HEK293 (cell line): ENCODE data around the gene KCTD2.

Experiments used
- BCL6B ChIP-seq: fragments of 450-650 bp; formaldehyde crosslinking; IDR thresholded peaks from 2 replicates; pipeline ENCODE4 v1.5.1; 2017; ENCODE audit warnings: missing biosample characterization, missing genetic modification characterization
- EGR2 ChIP-seq: fragments of 450-650 bp; formaldehyde crosslinking; IDR thresholded peaks from 2 replicates; pipeline ENCODE4 v1.5.1; 2016; ENCODE audit warnings: low read depth, missing biosample characterization, missing genetic modification characterization
- GLIS2 ChIP-seq: fragments of 450-650 bp; formaldehyde crosslinking; IDR thresholded peaks from 2 replicates; pipeline ENCODE4 v1.5.1; 2016; ENCODE audit warnings: missing biosample characterization, missing genetic modification characterization
- KLF8 ChIP-seq: fragments of 450-650 bp; formaldehyde crosslinking; IDR thresholded peaks from 2 replicates; pipeline ENCODE4 v1.5.1; 2016; ENCODE audit warnings: missing biosample characterization, missing genetic modification characterization
- KLF9 ChIP-seq: fragments of 450-650 bp; formaldehyde crosslinking; IDR thresholded peaks from 2 replicates; pipeline ENCODE4 v1.5.1; 2016; ENCODE audit warnings: missing biosample characterization, missing genetic modification characterization, low read depth
- MYNN ChIP-seq: fragments of 450-650 bp; formaldehyde crosslinking; IDR thresholded peaks from 2 replicates; pipeline ENCODE4 v1.5.1; 2016; ENCODE audit warnings: missing biosample characterization, missing genetic modification characterization, borderline replicate concordance
- SALL2 ChIP-seq: fragments of 450-650 bp; formaldehyde crosslinking; IDR thresholded peaks from 2 replicates; pipeline ENCODE4 v1.5.0; 2017; ENCODE audit warnings: missing biosample characterization, mild to moderate bottlenecking, missing genetic modification characterization, borderline replicate concordance
- SETDB1 ChIP-seq: IDR thresholded peaks from one replicate; pipeline ENCODE4 v1.6.1; 2017; ENCODE audit warnings: mild to moderate bottlenecking, low read length, moderate library complexity, mixed read lengths; ENCODE audit not compliant: insufficient read length
- SP2 ChIP-seq: fragments of 450-650 bp; formaldehyde crosslinking; IDR thresholded peaks from 2 replicates; pipeline ENCODE4 v1.5.1; 2016; ENCODE audit warnings: missing biosample characterization, missing genetic modification characterization
- TRIM28 ChIP-seq: IDR thresholded peaks from 2 replicates; pipeline ENCODE4 v1.6.1; 2011; ENCODE audit warnings: low read length, control low read depth, borderline replicate concordance
- ZBTB10 ChIP-seq: fragments of 450-650 bp; formaldehyde crosslinking; IDR thresholded peaks from 2 replicates; pipeline ENCODE4 v1.5.1; 2016; ENCODE audit warnings: missing biosample characterization, missing genetic modification characterization
- ZBTB49 ChIP-seq: fragments of 450-650 bp; formaldehyde crosslinking; IDR thresholded peaks from 2 replicates; pipeline ENCODE4 v1.5.1; 2016; ENCODE audit warnings: missing biosample characterization, missing genetic modification characterization, low read depth
- ZFHX2 ChIP-seq: fragments of 450-650 bp; formaldehyde crosslinking; conservative IDR thresholded peaks from 2 replicates; pipeline ENCODE4 v1.5.1; 2016; ENCODE audit warnings: missing biosample characterization, missing genetic modification characterization
- ZFP37 ChIP-seq: fragments of 450-650 bp; formaldehyde crosslinking; IDR thresholded peaks from 2 replicates; pipeline ENCODE4 v1.5.1; 2016; ENCODE audit warnings: missing biosample characterization, missing genetic modification characterization
- ZNF140 ChIP-seq: fragments of 450-650 bp; formaldehyde crosslinking; IDR thresholded peaks from 2 replicates; pipeline ENCODE4 v1.5.1; 2016; ENCODE audit warnings: missing biosample characterization, missing genetic modification characterization
- ZNF169 ChIP-seq: fragments of 450-650 bp; formaldehyde crosslinking; IDR thresholded peaks from 2 replicates; pipeline ENCODE4 v1.5.1; 2016; ENCODE audit warnings: missing biosample characterization, missing genetic modification characterization
- ZNF239 ChIP-seq: fragments of 450-650 bp; formaldehyde crosslinking; IDR thresholded peaks from 2 replicates; pipeline ENCODE4 v1.5.1; 2016; ENCODE audit warnings: missing biosample characterization, missing genetic modification characterization
- ZNF274 ChIP-seq, 2 experiments: fragments of 200-500 bp in 1 of 2; fragments of 450-650 bp in 1 of 2; sonication (Bioruptor generic) in 1 of 2; formaldehyde crosslinking in 1 of 2; IDR thresholded peaks; 2 replicates each; pipeline versions ENCODE4 v1.5.1 to v1.6.1; 2014 to 2016; ENCODE audit warnings: borderline replicate concordance in 1 of 2, inconsistent platforms in 1 of 2, low read length in 1 of 2, missing biosample characterization in 1 of 2, missing genetic modification characterization in 1 of 2
- ZNF280D ChIP-seq: fragments of 450-650 bp; formaldehyde crosslinking; IDR thresholded peaks from 2 replicates; pipeline ENCODE4 v1.5.1; 2016; ENCODE audit warnings: missing biosample characterization, missing genetic modification characterization
- ZNF558 ChIP-seq: fragments of 450-650 bp; formaldehyde crosslinking; IDR thresholded peaks from 2 replicates; pipeline ENCODE4 v1.5.1; 2016; ENCODE audit warnings: missing biosample characterization, missing genetic modification characterization
- ZNF580 ChIP-seq: fragments of 450-650 bp; formaldehyde crosslinking; IDR thresholded peaks from 2 replicates; pipeline ENCODE4 v1.5.1; 2016; ENCODE audit warnings: missing biosample characterization, missing genetic modification characterization
- ZNF639 ChIP-seq: fragments of 450-650 bp; formaldehyde crosslinking; IDR thresholded peaks from 2 replicates; pipeline ENCODE4 v1.5.1; 2016; ENCODE audit warnings: missing biosample characterization, missing genetic modification characterization
- ZNF660 ChIP-seq: fragments of 450-650 bp; IDR thresholded peaks from 2 replicates; pipeline ENCODE4 v1.5.1; 2018; ENCODE audit warnings: missing biosample characterization, mild to moderate bottlenecking, missing genetic modification characterization
- ZNF677 ChIP-seq: fragments of 450-650 bp; IDR thresholded peaks from 2 replicates; pipeline ENCODE4 v1.5.0; 2018; ENCODE audit warnings: missing biosample characterization, mild to moderate bottlenecking, missing genetic modification characterization, moderate library complexity
- ZNF692 ChIP-seq: fragments of 450-650 bp; formaldehyde crosslinking; IDR thresholded peaks from 2 replicates; pipeline ENCODE4 v1.5.1; 2016; ENCODE audit warnings: missing biosample characterization, missing genetic modification characterization
- ZNF776 ChIP-seq: fragments of 450-650 bp; formaldehyde crosslinking; IDR thresholded peaks from 2 replicates; pipeline ENCODE4 v1.5.0; 2017; ENCODE audit warnings: missing biosample characterization, missing genetic modification characterization, borderline replicate concordance

KCTD2 gene

GRCh38 chr17:75034236-75034908, 12.7 kb upstream of the KCTD2 start (continued):
- TF ChIP-seq TRIM28 (no peak), MYNN (tag by site-specific recombination) (0 out of 2 replicates have a peak, but pooled peaks have one; percentile 52), ZNF274 (IDR thresholded peaks at IDR 0.05; ENCODE audit: low read length) (no peak), ZNF274 (tag by site-specific recombination; IDR thresholded peaks at IDR 0.05; ENCODE audit: borderline replicate concordance) (no peak), ZNF677 (peak; percentile 32; the same call in 1 of the 2 replicates), KLF9 (peak; percentile 57), ZBTB10 (tag by site-specific recombination) (peak; percentile 97), SP2 (no peak), SETDB1 (no peak), ZNF580 (peak; percentile 96; the same call in 1 of the 2 replicates), ZNF140 (tag by site-specific recombination) (no peak), ZNF169 (tag by site-specific recombination) (no peak; the same call in 1 of the 2 replicates), EGR2 (no peak), ZNF280D (tag by site-specific recombination) (no peak), ZBTB49 (tag by site-specific recombination) (no peak), ZNF776 (no peak), ZNF639 (peak; percentile 91), ZFP37 (tag by site-specific recombination) (peak; percentile 21; the same call in 1 of the 2 replicates), ZNF239 (tag by site-specific recombination) (peak; percentile 14; the same call in 1 of the 2 replicates), BCL6B (no peak), ZNF660 (tag by site-specific recombination) (peak; percentile 90), ZNF558 (tag by site-specific recombination) (0 out of 2 replicates have a peak, but pooled peaks have one; percentile 42), KLF8 (tag by site-specific recombination) (peak; percentile 79), SALL2 (tag by site-specific recombination) (0 out of 2 replicates have a peak, but pooled peaks have one; percentile 83), GLIS2 (peak; percentile 30; the same call in 1 of the 2 replicates), ZNF692 (tag by site-specific recombination) (peak; percentile 1; the same call in 1 of the 2 replicates), ZFHX2 (tag by site-specific recombination) (peak; percentile 32; the same call in 1 of the 2 replicates)
